ENCODE measurements around the gene CENPVL2. TPM values are rescaled to one million over a fixed set of nuclear protein-coding genes. Genes with fewer than 3 reads are reported as not detected.
"Not testable (repeated sequence)": the region's sequence is repeated elsewhere in the genome, so short reads cannot be mapped to it uniquely, and the experiment has no call there.

CENPVL2 gene
- total RNA-seq (2014; rRNA removed; shearing (Covaris generic); ENCODE audit: low replicate concordance) = not detected in 2 replicates

GRCh38 chrX:51682720-51683062 is at the start of gene CENPVL2:
Gene CENPVL2 (minus strand): TSS chrX:51682831. CDS start chrX:51682831, 0 bp downstream.
- DNase-seq; H3K27me3 ChIP-seq (ENCODE audit: low read length); H3K4me1 ChIP-seq (ENCODE audit: low read length); H3K36me3 ChIP-seq (ENCODE audit: insufficient read depth, low read length); H3K4me3 ChIP-seq (ENCODE audit: low read length); H3K9me2 ChIP-seq (replicated peaks; ENCODE audit: insufficient read depth, low read length); H3K9ac ChIP-seq (ENCODE audit: low read length); H3K4me2 ChIP-seq (ENCODE audit: low read depth, low read length, poor library complexity, severe bottlenecking); H3K27ac ChIP-seq (ENCODE audit: low read length); H3K9me3 ChIP-seq (ENCODE audit: low read length); H2AFZ ChIP-seq (ENCODE audit: low read length); H3K79me2 ChIP-seq (ENCODE audit: low read length); H4K20me1 ChIP-seq (ENCODE audit: insufficient read depth, low read depth, low read length): not testable (repeated sequence)

GRCh38 chrX:51728202-51728601 is 45.6 kb upstream of the CENPVL2 start:
- no peak overlapping the region for H3K27ac ChIP-seq (ENCODE audit: low read length)
- no peaks in the 10 kb centered on the region for H3K9me3 ChIP-seq (ENCODE audit: low read length)
- H3K4me2 ChIP-seq (ENCODE audit: low read depth, low read length, poor library complexity, severe bottlenecking) = no peak overlapping the region
- no peak for DNase-seq
- no peaks in the 10 kb centered on the region for H3K36me3 ChIP-seq (ENCODE audit: insufficient read depth, low read length)
- H3K79me2 ChIP-seq (ENCODE audit: low read length) = no peaks in the 10 kb centered on the region
- no peak overlapping the region for H3K4me3 ChIP-seq (ENCODE audit: low read length)
- no peaks in the 10 kb centered on the region for H3K4me1 ChIP-seq (ENCODE audit: low read length)
- H4K20me1 ChIP-seq (ENCODE audit: insufficient read depth, low read depth, low read length) = no peaks in the 10 kb centered on the region
- H3K27me3 ChIP-seq (ENCODE audit: low read length) = no peaks in the 10 kb centered on the region
- H3K9ac ChIP-seq (ENCODE audit: low read length) = no peak overlapping the region
- H2AFZ ChIP-seq (ENCODE audit: low read length) = no peak overlapping the region
- H3K9me2 ChIP-seq (replicated peaks; ENCODE audit: insufficient read depth, low read length) = no peaks in the 10 kb centered on the region

- DNase-seq; H3K9ac ChIP-seq (ENCODE audit: low read length); H3K79me2 ChIP-seq (ENCODE audit: low read length); H3K36me3 ChIP-seq (ENCODE audit: insufficient read depth, low read length); H3K9me3 ChIP-seq (ENCODE audit: low read length); H4K20me1 ChIP-seq (ENCODE audit: insufficient read depth, low read depth, low read length); H2AFZ ChIP-seq (ENCODE audit: low read length); H3K4me3 ChIP-seq (ENCODE audit: low read length); H3K27ac ChIP-seq (ENCODE audit: low read length); H3K27me3 ChIP-seq (ENCODE audit: low read length); H3K4me2 ChIP-seq (ENCODE audit: low read depth, low read length, poor library complexity, severe bottlenecking); H3K9me2 ChIP-seq (replicated peaks; ENCODE audit: insufficient read depth, low read length); H3K4me1 ChIP-seq (ENCODE audit: low read length): not testable (repeated sequence)
Observed at GRCh38 chrX:51712943-51713647, 30.5 kb upstream of the CENPVL2 start.

GRCh38 chrX:51710277-51711164 is 27.9 kb upstream of the CENPVL2 start, which contains the start of gene CENPVL1:
Gene CENPVL1 (plus strand): TSS chrX:51710512. CDS start chrX:51710512, 0 bp downstream.
- H3K9me2 ChIP-seq (replicated peaks; ENCODE audit: insufficient read depth, low read length); H3K79me2 ChIP-seq (ENCODE audit: low read length); H3K4me2 ChIP-seq (ENCODE audit: low read depth, low read length, poor library complexity, severe bottlenecking); H3K9me3 ChIP-seq (ENCODE audit: low read length); H3K4me3 ChIP-seq (ENCODE audit: low read length); H3K4me1 ChIP-seq (ENCODE audit: low read length); H4K20me1 ChIP-seq (ENCODE audit: insufficient read depth, low read depth, low read length); H3K27ac ChIP-seq (ENCODE audit: low read length); H3K36me3 ChIP-seq (ENCODE audit: insufficient read depth, low read length); DNase-seq; H3K27me3 ChIP-seq (ENCODE audit: low read length); H2AFZ ChIP-seq (ENCODE audit: low read length); H3K9ac ChIP-seq (ENCODE audit: low read length): not testable (repeated sequence)

GRCh38 chrX:51697397-51697796 is 14.8 kb upstream of the CENPVL2 start:
- H2AFZ ChIP-seq (ENCODE audit: low read length) = no peak overlapping the region
- no peaks in the 10 kb centered on the region for H3K9me2 ChIP-seq (replicated peaks; ENCODE audit: insufficient read depth, low read length)
- no peaks in the 10 kb centered on the region for H3K27me3 ChIP-seq (ENCODE audit: low read length)
- H3K4me2 ChIP-seq (ENCODE audit: low read depth, low read length, poor library complexity, severe bottlenecking) = no peak overlapping the region
- DNase-seq = peak; percentile 31
- H3K79me2 ChIP-seq (ENCODE audit: low read length) = no peaks in the 10 kb centered on the region
- H3K4me3 ChIP-seq (ENCODE audit: low read length) = no peak overlapping the region
- H3K27ac ChIP-seq (ENCODE audit: low read length) = no peak overlapping the region
- no peak overlapping the region for H3K9ac ChIP-seq (ENCODE audit: low read length)
- no peaks in the 10 kb centered on the region for H3K36me3 ChIP-seq (ENCODE audit: insufficient read depth, low read length)
- no peaks in the 10 kb centered on the region for H3K9me3 ChIP-seq (ENCODE audit: low read length)
- no peaks in the 10 kb centered on the region for H4K20me1 ChIP-seq (ENCODE audit: insufficient read depth, low read depth, low read length)
- no peaks in the 10 kb centered on the region for H3K4me1 ChIP-seq (ENCODE audit: low read length)

- H3K9me3 ChIP-seq (ENCODE audit: low read length) = no peaks in the 10 kb centered on the region
- no peaks in the 10 kb centered on the region for H3K9me2 ChIP-seq (replicated peaks; ENCODE audit: insufficient read depth, low read length)
- H3K4me2 ChIP-seq (ENCODE audit: low read depth, low read length, poor library complexity, severe bottlenecking) = no peak overlapping the region
- H3K9ac ChIP-seq (ENCODE audit: low read length) = no peak overlapping the region
- no peak overlapping the region for H2AFZ ChIP-seq (ENCODE audit: low read length)
- no peaks in the 10 kb centered on the region for H4K20me1 ChIP-seq (ENCODE audit: insufficient read depth, low read depth, low read length)
- no peaks in the 10 kb centered on the region for H3K79me2 ChIP-seq (ENCODE audit: low read length)
- H3K4me3 ChIP-seq (ENCODE audit: low read length) = no peak overlapping the region
- H3K27me3 ChIP-seq (ENCODE audit: low read length) = no peaks in the 10 kb centered on the region
- H3K27ac ChIP-seq (ENCODE audit: low read length) = no peak overlapping the region
- no peaks in the 10 kb centered on the region for H3K36me3 ChIP-seq (ENCODE audit: insufficient read depth, low read length)
- H3K4me1 ChIP-seq (ENCODE audit: low read length) = no peaks in the 10 kb centered on the region
- peak; percentile 21 for DNase-seq
Observed at GRCh38 chrX:51694254-51694653, 11.6 kb upstream of the CENPVL2 start.

GRCh38 chrX:51681808-51682719 is 567 bp downstream of the CENPVL2 start:
- not testable (repeated sequence) for H3K4me2 ChIP-seq (ENCODE audit: low read depth, low read length, poor library complexity, severe bottlenecking); H3K4me1 ChIP-seq (ENCODE audit: low read length); H3K79me2 ChIP-seq (ENCODE audit: low read length)

More at GRCh38 chrX:51681808-51682719, 567 bp downstream of the CENPVL2 start:
- H2AFZ ChIP-seq (ENCODE audit: low read length); H3K9ac ChIP-seq (ENCODE audit: low read length); H3K9me2 ChIP-seq (replicated peaks; ENCODE audit: insufficient read depth, low read length); H3K4me3 ChIP-seq (ENCODE audit: low read length); H3K36me3 ChIP-seq (ENCODE audit: insufficient read depth, low read length); H4K20me1 ChIP-seq (ENCODE audit: insufficient read depth, low read depth, low read length); H3K27me3 ChIP-seq (ENCODE audit: low read length); H3K27ac ChIP-seq (ENCODE audit: low read length); H3K9me3 ChIP-seq (ENCODE audit: low read length); DNase-seq: not testable (repeated sequence)

All from Karpas-422 (cell line).